Endothelial cell of umbilical vein (primary cell): ENCODE measurements around the gene LAD1. TPM values are rescaled to one million over a fixed set of nuclear protein-coding genes. Genes with fewer than 3 reads are reported as not detected.

Experiments used
- BruUV-seq: library from RNA; stranded (reverse); fragments of 400-500 nt; replicated peaks from 2 replicates; lab custom pipeline; 2021; lab: Mats Ljungman, UMichigan
- CTCF ChIA-PET: fragments of 300-600, 350-600 bp; sonication (Branson Sonifier 250); formaldehyde crosslinking; loops from one replicate; lab custom pipeline; 2021; ENCODE audit warnings: antibody characterized with exemption, inconsistent platforms; lab: Charles Lee
- POLR2A ChIA-PET: fragments of 300-600, 350-600 bp; sonication (Branson Sonifier 250); formaldehyde crosslinking; loops from one replicate; lab custom pipeline; 2021; ENCODE audit warnings: antibody characterized with exemption, inconsistent platforms; lab: Charles Lee
- DNase-seq: peaks from one replicate; pipeline ENCODE4 v3.0.0-alpha.2; 2011; ENCODE audit warnings: low read depth, low spot score
- FAIRE-seq: peaks from 2 replicates; lab custom pipeline; 2011; peaks lifted over from hg19 to GRCh38; lab: Jason Lieb, UNC
- H2AFZ ChIP-seq: 2 replicates; pipeline ENCODE4 v1.6.0; 2012; ENCODE audit warnings: low read depth, low read length, control low read depth, inconsistent platforms
- H3K27ac ChIP-seq: 2 replicates; pipeline ENCODE4 v1.5.1; 2011; ENCODE audit warnings: low read depth, mild to moderate bottlenecking, control low read depth, low read length, moderate library complexity; ENCODE audit not compliant: insufficient read depth
- H3K27me3 ChIP-seq, 2 experiments: 2 replicates each; pipeline versions ENCODE4 v1.6.0 to v1.6.1; 2011; ENCODE audit warnings: low read length in 2 of 2, mixed read lengths in 1 of 2; ENCODE audit not compliant: control insufficient read depth in 2 of 2, insufficient read depth in 2 of 2
- H3K36me3 ChIP-seq, 2 experiments: 2 replicates in 1 of 2; 3 replicates in 1 of 2; pipeline ENCODE4 v1.5.1; 2011; ENCODE audit warnings: low read length in 2 of 2, mild to moderate bottlenecking in 1 of 2, moderate library complexity in 1 of 2; ENCODE audit not compliant: control insufficient read depth in 2 of 2, insufficient read depth in 2 of 2; ENCODE audit errors: extremely low read depth in 1 of 2
- H3K4me1 ChIP-seq: 3 replicates; pipeline ENCODE4 v1.5.1; 2011; ENCODE audit warnings: mild to moderate bottlenecking, low read length; ENCODE audit not compliant: control insufficient read depth, insufficient read depth; ENCODE audit errors: extremely low read depth
- H3K4me2 ChIP-seq: 2 replicates; pipeline ENCODE4 v1.6.1; 2011; ENCODE audit warnings: low read length, control low read depth, mixed read lengths; ENCODE audit not compliant: insufficient read depth
- H3K4me3 ChIP-seq, 3 experiments: fragments of 200-600 bp in 1 of 3; sonication (generic), shearing (Covaris generic) in 1 of 3; replicated peaks in 1 of 3; 2 replicates each; pipeline ENCODE4 v1.5.1; 2011 to 2016; ENCODE audit warnings: control low read depth in 3 of 3, low read length in 3 of 3, mild to moderate bottlenecking in 2 of 3, inconsistent platforms in 1 of 3, low read depth in 1 of 3, moderate library complexity in 1 of 3; ENCODE audit not compliant: insufficient read depth in 1 of 3
- H3K79me2 ChIP-seq: 2 replicates; pipeline ENCODE4 v1.6.0; 2012; ENCODE audit warnings: low read length, inconsistent platforms; ENCODE audit not compliant: control insufficient read depth, insufficient read depth
- H3K9ac ChIP-seq: replicated peaks from 2 replicates; pipeline ENCODE3; 2011; ENCODE audit warnings: low read length, control low read depth; ENCODE audit not compliant: insufficient read depth; ENCODE audit errors: extremely low read depth
- H3K9me1 ChIP-seq: replicated peaks from 3 replicates; pipeline ENCODE4 v1.6.0; 2011; ENCODE audit warnings: mild to moderate bottlenecking, low read length; ENCODE audit not compliant: control insufficient read depth, insufficient read depth; ENCODE audit errors: extremely low read depth
- H3K9me3 ChIP-seq: replicated peaks from 2 replicates; pipeline ENCODE4 v1.5.1; 2012; ENCODE audit warnings: low read length, inconsistent platforms; ENCODE audit not compliant: control insufficient read depth, insufficient read depth
- H4K20me1 ChIP-seq: replicated peaks from 2 replicates; pipeline ENCODE3; 2011; ENCODE audit warnings: mild to moderate bottlenecking, low read length; ENCODE audit not compliant: control insufficient read depth, insufficient read depth; ENCODE audit errors: extremely low read depth
- CTCF ChIP-seq, 2 donors: IDR thresholded peaks; 1 replicate in 1 of 2; 2 replicates in 1 of 2; pipeline ENCODE4 v1.5.1; 2011; ENCODE audit warnings: low read length in 2 of 2, mild to moderate bottlenecking in 2 of 2, moderate library complexity in 2 of 2, control low read depth in 1 of 2, inconsistent platforms in 1 of 2, low read depth in 1 of 2; ENCODE audit not compliant: insufficient read depth in 1 of 2; ENCODE audit errors: extremely low read depth in 1 of 2
- EZH2 ChIP-seq: IDR thresholded peaks from 2 replicates; pipeline ENCODE4 v1.6.1; 2012; ENCODE audit warnings: borderline replicate concordance, low read depth, mild to moderate bottlenecking, moderate library complexity, low read length, inconsistent platforms; ENCODE audit not compliant: severe bottlenecking
- FOS ChIP-seq: IDR thresholded peaks from 2 replicates; pipeline ENCODE4 v1.6.1; 2011; ENCODE audit warnings: mild to moderate bottlenecking, low read length, moderate library complexity, borderline replicate concordance; ENCODE audit not compliant: insufficient read depth
- GATA2 ChIP-seq: IDR thresholded peaks from 2 replicates; pipeline ENCODE4 v1.7.0; 2011; ENCODE audit warnings: low read depth, mild to moderate bottlenecking, moderate library complexity, mixed read lengths, low read length; ENCODE audit not compliant: insufficient read length, insufficient read depth
- JUN ChIP-seq: IDR thresholded peaks from 2 replicates; pipeline ENCODE4 v1.6.1; 2011; ENCODE audit warnings: borderline replicate concordance, low read depth; ENCODE audit not compliant: insufficient read length, insufficient read depth
- MYC ChIP-seq: IDR thresholded peaks from one replicate; pipeline ENCODE4 v1.6.1; 2011; ENCODE audit warnings: mild to moderate bottlenecking, low read depth, low read length
- POLR2A ChIP-seq: IDR thresholded peaks from 2 replicates; pipeline ENCODE4 v1.6.1; 2012; ENCODE audit warnings: low read depth, mild to moderate bottlenecking, control low read depth, low read length
- POLR2AphosphoS5 ChIP-seq: IDR thresholded peaks from 2 replicates; pipeline ENCODE4 v1.6.1; 2012; ENCODE audit warnings: low read depth, mild to moderate bottlenecking, control low read depth, low read length, moderate library complexity; ENCODE audit not compliant: insufficient read depth
- dilution Hi-C: fragments of 300-500 bp; cut with MboI; formaldehyde crosslinking; loops from one replicate; pipeline ENCODE4 v1.15.0; 2019; ENCODE audit warnings: low sequenced_read_pairs; ENCODE audit not compliant: extremely low pct_ligation_motif_present
- intact Hi-C: fragments of 100-400 bp; cut with micrococcal nuclease; formaldehyde crosslinking; loops from one replicate; pipeline ENCODE4 v1.10.0; 2022
- polyA plus RNA-seq, 4 experiments: library from polyadenylated mRNA; depleted of rRNA in 3 of 4; stranded (reverse) in 3 of 4; unstranded in 1 of 4; fragments of >200 nt; gene quantifications; 2 replicates each; pipeline versions ENCODE4 v1.2.1 to v1.2.3, GENCODE V29; 2011 to 2012; ENCODE audit warnings: missing spikeins in 1 of 4
- total RNA-seq: library from RNA; stranded (reverse); gene quantifications from 2 replicates; pipeline ENCODE4 v1.2.3, GENCODE V29; 2021
- TF ChIP-seq, protein P1 (sequence below): IDR thresholded peaks from 2 replicates; pipeline ENCODE4 v1.6.1; 2011; ENCODE audit not compliant: insufficient read depth, insufficient read length

Gene LAD1
- total and polyA plus RNA-seq, 2 donors (not counting 3 experiments of a cell fraction or from before 2014, with no cell fraction given): not detected

GRCh38 chr1:201411292-201411691, 12.2 kb upstream of the LAD1 start:
- Histone ChIP-seq H3K27ac (no peak overlapping the region), H3K9me1 (no peaks in the 10 kb centered on the region), H3K27me3 (peaks cover 7 to 13% of the 10 kb centered on the region in 2 experiments), H2AFZ (no peak overlapping the region), H3K9ac (no peak overlapping the region), H3K4me1 (no peaks in the 10 kb centered on the region), H3K4me3 (no peak overlapping the region), H4K20me1 (no peaks in the 10 kb centered on the region), H3K4me2 (no peak overlapping the region), H3K9me3 (no peaks in the 10 kb centered on the region), H3K79me2 (no peaks in the 10 kb centered on the region), H3K36me3 (no peaks in the 10 kb centered on the region)
- no peak for DNase-seq
- FAIRE-seq: no peak
- dilution Hi-C loops (no loop called here), intact Hi-C loops (no loop called here)
- BruUV-seq: no TSS peak
- CTCF ChIA-PET: interaction anchor here (1.4 to 3.4 kb wide), 2 partner anchors 11 to 24 kb away, joined by 3 to 10 read pairs; no protein-coding TSS in a partner anchor
- POLR2A ChIA-PET: no interaction called here
- TF ChIP-seq CTCF (IDR thresholded peaks at IDR 0.05; ENCODE audit: extremely low read depth in 1 of 2, insufficient read depth in 1 of 2, low read depth in 1 of 2, low read length in 2 of 2) (no peak), FOS (no peak), JUN (no peak), POLR2AphosphoS5 (no peak), GATA2 (no peak), EZH2 (no peak), MYC (no peak), POLR2A (no peak)
- TF ChIP-seq, protein P1, sequence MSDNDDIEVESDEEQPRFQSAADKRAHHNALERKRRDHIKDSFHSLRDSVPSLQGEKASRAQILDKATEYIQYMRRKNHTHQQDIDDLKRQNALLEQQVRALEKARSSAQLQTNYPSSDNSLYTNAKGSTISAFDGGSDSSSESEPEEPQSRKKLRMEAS: no peak
